K562 (cell line): ENCODE measurements around the gene TLE3. TPM values are rescaled to one million over a fixed set of nuclear protein-coding genes. Genes with fewer than 3 reads are reported as not detected.

Source experiments
- ARID4B ChIP-seq: sonication (generic); formaldehyde crosslinking; IDR thresholded peaks from 2 replicates; pipeline ENCODE4 v1.8.0; 2022; ENCODE audit warnings: mild to moderate bottlenecking, missing genetic modification reagents
- C11orf30 ChIP-seq: fragments of 450-650 bp; IDR thresholded peaks from 2 replicates; pipeline ENCODE4 v1.6.1; 2016; ENCODE audit warnings: low read depth, mild to moderate bottlenecking
- CHCHD3 ChIP-seq: fragments of 250-450 bp; sonication (Bioruptor Pico); IDR thresholded peaks from 2 replicates; pipeline ENCODE4 v2.1.2; 2022; ENCODE audit warnings: mild to moderate bottlenecking
- E2F1 ChIP-seq: sonication (generic); formaldehyde crosslinking; IDR thresholded peaks from 2 replicates; pipeline ENCODE4 v1.8.1; 2023; ENCODE audit warnings: mild to moderate bottlenecking, missing genetic modification reagents, moderate library complexity
- E2F5 ChIP-seq: sonication (generic); formaldehyde crosslinking; IDR thresholded peaks from 2 replicates; pipeline ENCODE4 v1.8.0; 2022; ENCODE audit warnings: mild to moderate bottlenecking, missing genetic modification reagents
- GATAD2A ChIP-seq: fragments of 450-650 bp; IDR thresholded peaks from 2 replicates; pipeline ENCODE4 v1.6.1; 2017
- LEF1 ChIP-seq: fragments of 450-650 bp; IDR thresholded peaks from 2 replicates; pipeline ENCODE4 v1.6.1; 2016; ENCODE audit warnings: mild to moderate bottlenecking
- POLR2AphosphoS5 ChIP-seq: IDR thresholded peaks from 2 replicates; pipeline ENCODE4 v1.6.1; 2011; ENCODE audit warnings: mild to moderate bottlenecking, low read depth, low read length, moderate library complexity; ENCODE audit not compliant: control insufficient read depth, insufficient read depth
- SAFB ChIP-seq: fragments of 200-400 bp; formaldehyde crosslinking; IDR thresholded peaks from 2 replicates; pipeline ENCODE4 v1.6.1; 2017; ENCODE audit warnings: low read depth, low read length, borderline replicate concordance
- SIN3B ChIP-seq: fragments of 450-650 bp; IDR thresholded peaks from 2 replicates; pipeline ENCODE4 v1.6.1; 2017; ENCODE audit warnings: low read depth, mild to moderate bottlenecking, moderate library complexity
- TEAD1 ChIP-seq, 2 experiments: fragments of 450-650 bp in 1 of 2; sonication (generic) in 1 of 2; formaldehyde crosslinking; IDR thresholded peaks; 2 replicates each; pipeline versions ENCODE4 v1.4.0 to v1.8.0; 2020 to 2022; ENCODE audit warnings: mild to moderate bottlenecking in 2 of 2, missing genetic modification reagents in 1 of 2
- USF2 ChIP-seq: sonication (generic); formaldehyde crosslinking; IDR thresholded peaks from 2 replicates; pipeline ENCODE4 v1.5.0; 2020; ENCODE audit warnings: missing genetic modification reagents
- XRCC5 ChIP-seq: fragments of 200-400 bp; formaldehyde crosslinking; IDR thresholded peaks from 2 replicates; pipeline ENCODE4 v1.6.1; 2017; ENCODE audit warnings: low read depth, mild to moderate bottlenecking, low read length
- ZNF57 ChIP-seq: fragments of 450-650 bp; formaldehyde crosslinking; IDR thresholded peaks from 2 replicates; pipeline ENCODE4 v1.4.0; 2020; ENCODE audit warnings: mild to moderate bottlenecking, moderate library complexity
- ZNF586 ChIP-seq: fragments of 450-650 bp; formaldehyde crosslinking; conservative IDR thresholded peaks from 2 replicates; pipeline ENCODE4 v1.4.0; 2020; ENCODE audit warnings: mild to moderate bottlenecking, moderate library complexity
- ZNF592 ChIP-seq: fragments of 450-650 bp; IDR thresholded peaks from 2 replicates; pipeline ENCODE4 v1.6.1; 2017; ENCODE audit warnings: antibody characterized with exemption, mild to moderate bottlenecking
- polyA plus RNA-seq, 8 experiments: library from polyadenylated mRNA; depleted of rRNA in 4 of 8; stranded (reverse) in 5 of 8; unstranded in 3 of 8; fragments of >200 nt; fragmentation: Nextera tagmentation in 2 of 8; fragmentation: Illumina TruSeq in 1 of 8; extraction: Ambion mirVana in 2 of 8; extraction: Trizol in 1 of 8; gene quantifications; 2 replicates each; pipeline versions ENCODE4 v1.2.1 to v1.2.3, GENCODE V29; 2011 to 2014; ENCODE audit warnings: inconsistent platforms in 1 of 8, missing spikeins in 1 of 8
- total RNA-seq, 7 experiments: library from RNA; depleted of rRNA in 6 of 7; stranded (reverse); fragments of >200 nt in 6 of 7; fragmentation: Illumina TruSeq in 2 of 7; extraction: Trizol in 2 of 7; gene quantifications; 2 replicates each; pipeline versions ENCODE4 v1.2.1 to v1.2.3, GENCODE V29; 2011 to 2021; ENCODE audit warnings: low replicate concordance in 1 of 7

TLE3 gene
- total and polyA plus RNA-seq, 9 of the 15 experiments (the other 6 are each of a cell fraction or from before 2014, with no cell fraction given) = 1.5 to 84.2 (median 14.1) TPM

DNA sequence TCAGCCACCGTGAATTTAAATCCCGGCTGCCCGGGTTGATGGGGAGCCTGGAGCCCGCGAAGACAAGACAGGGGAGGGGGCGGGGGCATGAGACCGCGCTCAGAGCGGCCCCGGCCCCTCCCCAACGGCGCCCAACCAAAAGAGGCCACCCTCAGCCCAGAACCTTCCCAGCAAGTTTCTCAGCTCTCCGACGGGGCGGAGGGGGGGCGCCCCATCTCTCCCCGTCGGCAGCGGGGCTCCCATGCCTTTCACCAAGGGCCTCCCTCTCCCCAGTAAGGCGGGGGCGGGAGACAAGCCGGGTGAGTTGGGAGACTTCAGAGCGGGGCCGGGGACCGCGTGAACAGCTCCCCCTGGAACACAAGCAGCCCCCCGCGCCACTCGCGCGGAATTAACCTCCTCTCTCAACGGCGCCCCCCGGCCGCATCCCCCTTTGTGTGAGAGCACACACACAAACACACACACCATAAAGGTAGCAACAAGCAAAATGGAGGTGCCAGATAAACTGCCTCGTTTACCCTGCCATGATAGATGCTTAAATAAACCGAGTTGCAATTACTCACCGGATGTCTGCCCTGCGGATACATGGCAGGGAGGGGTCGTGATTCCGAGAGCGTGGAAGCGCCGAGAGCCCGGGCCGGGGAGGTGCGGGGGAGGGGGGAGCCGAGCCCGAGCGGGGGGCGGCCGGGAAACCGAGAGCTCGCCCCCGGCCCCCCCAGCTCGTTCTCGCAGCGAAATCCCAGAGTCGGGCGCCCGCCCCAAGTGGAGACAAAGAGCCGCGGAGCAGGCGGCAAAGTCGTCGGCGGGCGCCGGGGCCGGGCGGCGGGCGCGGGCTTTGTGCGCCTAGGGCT lies 1.3 kb downstream of the TLE3 start (continued):
- TF ChIP-seq ZNF592 (no peak), E2F5 (CRISPR knock-in tag) (no peak), ZNF57 (CRISPR knock-in tag) (no peak), SAFB (no peak), CHCHD3 (CRISPR knock-in tag) (no peak), GATAD2A (0 out of 2 replicates have a peak, but pooled peaks have one; percentile 16), TEAD1 (CRISPR knock-in tag; IDR thresholded peaks at IDR 0.05) (no peak), C11orf30 (no peak), USF2 (CRISPR knock-in tag) (no peak), LEF1 (no peak), POLR2AphosphoS5 (0 out of 2 replicates have a peak, but pooled peaks have one; percentile 11), ARID4B (CRISPR knock-in tag) (no peak), E2F1 (CRISPR knock-in tag) (no peak), SIN3B (no peak), XRCC5 (no peak), ZNF586 (CRISPR knock-in tag) (no peak)
